Ishikawa (cell line): ENCODE results near the gene GGCX.
A peak's percentile ranks its signal among the peaks of the same experiment; 100 is the strongest.

Experiments used
- CEBPB ChIP-seq: IDR thresholded peaks from 2 replicates; pipeline ENCODE4 v1.6.1; 2012
- CREB1 ChIP-seq: IDR thresholded peaks from 2 replicates; pipeline ENCODE4 v1.6.1; 2012; ENCODE audit warnings: low read depth
- EGR1 ChIP-seq: IDR thresholded peaks from 2 replicates; pipeline ENCODE4 v1.6.1; 2012
- EP300 ChIP-seq: IDR thresholded peaks from 2 replicates; pipeline ENCODE4 v1.6.1; 2012; ENCODE audit warnings: borderline replicate concordance
- FOXM1 ChIP-seq: IDR thresholded peaks from 2 replicates; pipeline ENCODE4 v1.6.1; 2012; ENCODE audit warnings: low read depth, borderline replicate concordance
- MAX ChIP-seq: IDR thresholded peaks from 2 replicates; pipeline ENCODE4 v1.6.1; 2012
- NFIC ChIP-seq: IDR thresholded peaks from 2 replicates; pipeline ENCODE4 v1.6.1; 2012
- RAD21 ChIP-seq: IDR thresholded peaks from 2 replicates; pipeline ENCODE4 v1.6.1; 2012; ENCODE audit warnings: low read depth
- REST ChIP-seq: IDR thresholded peaks from 2 replicates; pipeline ENCODE4 v1.6.1; 2012; ENCODE audit warnings: low read depth, mild to moderate bottlenecking
- TAF1 ChIP-seq: IDR thresholded peaks from 2 replicates; pipeline ENCODE4 v1.6.1; 2012; ENCODE audit warnings: low read depth, mild to moderate bottlenecking
- TCF12 ChIP-seq: IDR thresholded peaks from 2 replicates; pipeline ENCODE4 v1.6.1; 2012; ENCODE audit warnings: low read depth
- TEAD4 ChIP-seq: IDR thresholded peaks from 2 replicates; pipeline ENCODE4 v1.6.1; 2012
- USF1 ChIP-seq: IDR thresholded peaks from 2 replicates; pipeline ENCODE4 v1.6.1; 2012
- YY1 ChIP-seq: IDR thresholded peaks from 2 replicates; pipeline ENCODE4 v1.6.1; 2012; ENCODE audit warnings: low read depth
- ZBTB7A ChIP-seq: IDR thresholded peaks from 2 replicates; pipeline ENCODE4 v1.6.1; 2012; ENCODE audit warnings: low read depth

GGCX gene

GRCh38 chr2:85506768-85507181 lies 54.5 kb downstream of the GGCX start:
- TF ChIP-seq REST (no peak), EP300 (no peak), TCF12 (no peak), USF1 (no peak), MAX (no peak)

GRCh38 chr2:85505551-85506238 lies 55.6 kb downstream of the GGCX start:
- TF ChIP-seq TAF1 (no peak), RAD21 (no peak), TCF12 (no peak), CEBPB (no peak), FOXM1 (no peak), YY1 (no peak), NFIC (no peak), CREB1 (no peak), ZBTB7A (no peak), REST (no peak), TEAD4 (no peak), EP300 (no peak), USF1 (no peak), EGR1 (no peak), MAX (no peak)

GRCh38 chr2:85504778-85505261 lies 56.5 kb downstream of the GGCX start:
- TF ChIP-seq RAD21 (no peak; the same call in 1 of the 2 replicates), TEAD4 (peak; percentile 22; the same call in 1 of the 2 replicates), CREB1 (no peak), FOXM1 (no peak), EGR1 (no peak), TCF12 (peak; percentile 61; the same call in 1 of the 2 replicates), EP300 (0 out of 2 replicates have a peak, but pooled peaks have one; percentile 40), USF1 (peak; percentile 53), CEBPB (no peak), REST (no peak), MAX (peak; percentile 80), TAF1 (no peak), YY1 (no peak), NFIC (peak; percentile 74), ZBTB7A (no peak)
